DOHH2 (cell line): ENCODE measurements around the gene CCDC85A.
A peak's percentile ranks its signal among the peaks of the same experiment; 100 is the strongest.

Experiments
- H3F3A ChIP-seq: fragments of 200-600 bp; sonication (generic), shearing (Covaris generic); 2 replicates; pipeline ENCODE4 v1.6.0; 2016; ENCODE audit warnings: antibody characterized with exemption, mild to moderate bottlenecking; ENCODE audit not compliant: control insufficient read depth, insufficient read depth
- H3K27ac ChIP-seq: fragments of 200-600 bp; sonication (generic); 2 replicates; pipeline ENCODE4 v1.5.1; 2014; ENCODE audit warnings: low read depth, mild to moderate bottlenecking, low read length, moderate library complexity
- H3K27me3 ChIP-seq: fragments of 200-600 bp; sonication (generic); 2 replicates; pipeline ENCODE4 v1.6.1; 2014; ENCODE audit warnings: mild to moderate bottlenecking, low read length, mixed read lengths; ENCODE audit not compliant: control insufficient read depth
- H3K36me3 ChIP-seq: fragments of 200-600 bp; sonication (generic); 2 replicates; pipeline ENCODE4 v1.6.1; 2014; ENCODE audit warnings: mild to moderate bottlenecking, low read length, moderate library complexity, mixed read lengths; ENCODE audit not compliant: control insufficient read depth
- H3K4me1 ChIP-seq: fragments of 200-600 bp; sonication (generic); 2 replicates; pipeline ENCODE4 v1.6.1; 2014; ENCODE audit warnings: mild to moderate bottlenecking, low read length, mixed read lengths; ENCODE audit not compliant: control insufficient read depth
- H3K4me2 ChIP-seq: fragments of 200-600 bp; sonication (generic); 2 replicates; pipeline ENCODE4 v1.6.0; 2014; ENCODE audit warnings: mild to moderate bottlenecking, low read length, moderate library complexity
- H3K4me3 ChIP-seq: fragments of 200-600 bp; sonication (generic); 2 replicates; pipeline ENCODE4 v1.5.1; 2014; ENCODE audit warnings: mild to moderate bottlenecking, low read length, mixed read lengths
- H3K79me2 ChIP-seq: fragments of 200-600 bp; sonication (generic); 2 replicates; pipeline ENCODE4 v1.6.1; 2014; ENCODE audit warnings: mild to moderate bottlenecking, low read length, mixed read lengths; ENCODE audit not compliant: control insufficient read depth
- H3K9me2 ChIP-seq: fragments of 200-600 bp; sonication (generic); replicated peaks from 2 replicates; pipeline ENCODE4 v1.6.1; 2014; ENCODE audit warnings: mild to moderate bottlenecking, low read length, mixed read lengths; ENCODE audit not compliant: control insufficient read depth
- H3K9me3 ChIP-seq: fragments of 200-600 bp; sonication (generic); 2 replicates; pipeline ENCODE4 v1.6.1; 2014; ENCODE audit warnings: antibody characterized with exemption, low read length, mixed read lengths; ENCODE audit not compliant: control insufficient read depth, insufficient read depth
- H4K20me1 ChIP-seq: fragments of 200-600 bp; sonication (generic); 2 replicates; pipeline ENCODE4 v1.6.0; 2014; ENCODE audit warnings: low read depth, mild to moderate bottlenecking, antibody characterized with exemption, low read length, moderate library complexity; ENCODE audit not compliant: control insufficient read depth, insufficient read depth
- CTCF ChIP-seq: fragments of 200-600 bp; sonication (generic); IDR thresholded peaks from one replicate; pipeline ENCODE4 v1.5.1; 2014; ENCODE audit warnings: antibody characterized with exemption, mild to moderate bottlenecking, low read depth, low read length; ENCODE audit not compliant: poor library complexity, severe bottlenecking
- EZH2phosphoT487 ChIP-seq: fragments of 200-600 bp; sonication (generic); IDR thresholded peaks from 2 replicates; pipeline ENCODE4 v1.6.1; 2017; ENCODE audit warnings: borderline replicate concordance, mild to moderate bottlenecking, antibody characterized with exemption, low read length, moderate library complexity, mixed read lengths

Gene CCDC85A

GRCh38 chr2:56286936-56287335, 103.1 kb downstream of the CCDC85A start:
- TF ChIP-seq EZH2phosphoT487: no peak
- no peak for TF ChIP-seq CTCF
- no peak overlapping the region for H3K27ac ChIP-seq

DNA sequence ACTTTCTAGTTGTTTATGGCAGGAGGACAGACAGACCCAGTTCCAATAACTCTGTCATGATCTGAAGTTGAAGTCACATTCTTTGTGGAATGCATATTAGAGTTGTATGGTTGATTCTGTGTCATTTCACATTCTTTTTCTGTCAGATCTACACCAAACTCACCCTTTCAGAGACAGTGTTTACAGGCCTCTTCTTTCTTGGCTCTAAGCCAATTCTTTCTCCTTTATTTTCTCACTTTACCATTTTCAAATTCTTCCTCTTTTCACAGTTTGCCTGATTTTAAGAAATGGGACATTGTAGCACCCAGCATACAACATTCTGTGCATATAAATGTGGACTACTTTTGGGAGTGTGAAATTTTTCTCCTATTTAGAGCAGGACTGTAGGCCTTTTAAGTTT, 103.7 kb downstream of the CCDC85A start:
- Histone ChIP-seq H4K20me1 (no peaks in the 10 kb centered on the region), H3K27ac (no peak overlapping the region), H3K9me2 (no peaks in the 10 kb centered on the region), H3K79me2 (no peaks in the 10 kb centered on the region), H3K9me3 (no peaks in the 10 kb centered on the region), H3K4me1 (peaks cover 46% of the 10 kb centered on the region), H3K27me3 (no peaks in the 10 kb centered on the region), H3K36me3 (no peaks in the 10 kb centered on the region), H3K4me2 (peak overlapping the region; percentile 32), H3K4me3 (0 out of 2 replicates have a peak overlapping the region, but pooled peaks have one; percentile 2), H3F3A (no peaks in the 10 kb centered on the region)
- TF ChIP-seq EZH2phosphoT487 (no peak), CTCF (no peak)

More at GRCh38 chr2:56286936-56287335, 103.1 kb downstream of the CCDC85A start:
- Histone ChIP-seq H4K20me1 (no peaks in the 10 kb centered on the region), H3K9me3 (no peaks in the 10 kb centered on the region), H3F3A (no peaks in the 10 kb centered on the region), H3K36me3 (no peaks in the 10 kb centered on the region), H3K4me1 (peaks cover 46% of the 10 kb centered on the region), H3K4me3 (0 out of 2 replicates have a peak overlapping the region, but pooled peaks have one; percentile 2), H3K4me2 (peak overlapping the region; percentile 32), H3K79me2 (no peaks in the 10 kb centered on the region), H3K9me2 (no peaks in the 10 kb centered on the region), H3K27me3 (no peaks in the 10 kb centered on the region)

DNA sequence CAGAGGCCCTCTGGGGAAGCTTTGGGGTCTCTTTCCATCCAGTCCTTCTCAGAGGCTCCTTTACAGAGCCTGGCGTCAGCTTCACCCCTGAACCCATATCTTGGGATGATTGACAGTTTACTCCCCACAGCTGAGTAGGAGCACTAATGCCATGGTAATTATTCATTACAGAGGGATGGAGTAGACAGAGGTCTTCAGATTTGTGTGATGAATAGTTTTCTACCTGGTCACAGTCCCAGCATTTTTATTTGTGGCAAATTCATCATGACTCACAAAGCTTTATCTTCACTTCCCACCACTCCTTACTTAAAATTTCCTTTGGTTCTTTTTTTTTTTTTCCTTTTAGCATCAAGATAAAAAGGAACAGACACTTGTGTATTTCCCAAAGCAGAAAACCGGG, 104.2 kb downstream of the CCDC85A start:
- H3F3A ChIP-seq: no peaks in the 10 kb centered on the region
- H3K27me3 ChIP-seq: no peaks in the 10 kb centered on the region
- no peak overlapping the region for H3K27ac ChIP-seq
- H3K9me3 ChIP-seq: no peaks in the 10 kb centered on the region
- H3K4me3 ChIP-seq: no peak overlapping the region
- no peaks in the 10 kb centered on the region for H3K79me2 ChIP-seq
- H3K4me2 ChIP-seq: peak overlapping the region; percentile 32; the same call in 1 of the 2 replicates
- TF ChIP-seq CTCF: no peak
- TF ChIP-seq EZH2phosphoT487: no peak
- H3K36me3 ChIP-seq: no peaks in the 10 kb centered on the region
- H3K9me2 ChIP-seq: no peaks in the 10 kb centered on the region
- no peaks in the 10 kb centered on the region for H4K20me1 ChIP-seq
- peaks cover 46% of the 10 kb centered on the region for H3K4me1 ChIP-seq
